ENCODE measurements around the gene ARHGEF19.
"Not testable (repeated sequence)": the region's sequence is repeated elsewhere in the genome, so short reads cannot be mapped to it uniquely, and the experiment has no call there.

Gene ARHGEF19

GRCh38 chr1:16168622-16169360 is 43.7 kb downstream of the ARHGEF19 start:
- TF ChIP-seq CTCF (IDR thresholded peaks at IDR 0.05; ENCODE audit: poor library complexity, severe bottlenecking), result no peak
- Histone ChIP-seq H3K4me3 (ENCODE audit: severe bottlenecking) (no peak overlapping the region), H3K27me3 (ENCODE audit: insufficient read depth, poor library complexity, severe bottlenecking) (no peaks in the 10 kb centered on the region), H3K9me3 (ENCODE audit: severe bottlenecking) (no peaks in the 10 kb centered on the region), H3K36me3 (ENCODE audit: low read depth) (no peaks in the 10 kb centered on the region), H3K27ac (ENCODE audit: poor library complexity, severe bottlenecking) (peak overlapping the region; percentile 61), H3K4me1 (ENCODE audit: insufficient read depth, poor library complexity, severe bottlenecking) (peaks cover 39% of the 10 kb centered on the region)
- ATAC-seq (ENCODE audit: low read depth) (no peak), DNase-seq (ENCODE audit: low spot score) (no peak)

GRCh38 chr1:16168144-16168495 is 44.3 kb downstream of the ARHGEF19 start:
- peak overlapping the region; percentile 41 for H3K4me3 ChIP-seq (ENCODE audit: severe bottlenecking)
- H3K27ac ChIP-seq (ENCODE audit: poor library complexity, severe bottlenecking), result peak overlapping the region; percentile 61
- not testable (repeated sequence) for DNase-seq (ENCODE audit: low spot score); H3K27me3 ChIP-seq (ENCODE audit: insufficient read depth, poor library complexity, severe bottlenecking); ATAC-seq (ENCODE audit: low read depth); H3K36me3 ChIP-seq (ENCODE audit: low read depth); H3K9me3 ChIP-seq (ENCODE audit: severe bottlenecking)
- peaks cover 38% of the 10 kb centered on the region for H3K4me1 ChIP-seq (ENCODE audit: insufficient read depth, poor library complexity, severe bottlenecking)

GRCh38 chr1:16167331-16168143 is 44.9 kb downstream of the ARHGEF19 start:
- TF ChIP-seq CTCF (IDR thresholded peaks at IDR 0.05; ENCODE audit: poor library complexity, severe bottlenecking), result no peak
- Histone ChIP-seq H3K9me3 (ENCODE audit: severe bottlenecking) (no peaks in the 10 kb centered on the region), H3K4me3 (ENCODE audit: severe bottlenecking) (peak overlapping the region; percentile 41), H3K27ac (ENCODE audit: poor library complexity, severe bottlenecking) (peak overlapping the region; percentile 61), H3K27me3 (ENCODE audit: insufficient read depth, poor library complexity, severe bottlenecking) (no peaks in the 10 kb centered on the region), H3K4me1 (ENCODE audit: insufficient read depth, poor library complexity, severe bottlenecking) (peaks cover 34% of the 10 kb centered on the region), H3K36me3 (ENCODE audit: low read depth) (no peaks in the 10 kb centered on the region)
- DNase-seq (ENCODE audit: low spot score) (peak; percentile 73), ATAC-seq (ENCODE audit: low read depth) (peak; percentile 54)

GRCh38 chr1:16166117-16166516 is 46.3 kb downstream of the ARHGEF19 start:
- peak overlapping the region; percentile 61 for H3K27ac ChIP-seq (ENCODE audit: poor library complexity, severe bottlenecking)
- no peaks in the 10 kb centered on the region for H3K9me3 ChIP-seq (ENCODE audit: severe bottlenecking)
- peaks cover 8% of the 10 kb centered on the region for H3K36me3 ChIP-seq (ENCODE audit: low read depth)
- no peaks in the 10 kb centered on the region for H3K27me3 ChIP-seq (ENCODE audit: insufficient read depth, poor library complexity, severe bottlenecking)
- H3K4me3 ChIP-seq (ENCODE audit: severe bottlenecking), result no peak overlapping the region
- DNase-seq (ENCODE audit: low spot score), result no peak
- peaks cover 37% of the 10 kb centered on the region for H3K4me1 ChIP-seq (ENCODE audit: insufficient read depth, poor library complexity, severe bottlenecking)
- ATAC-seq (ENCODE audit: low read depth), result no peak
- no peak for TF ChIP-seq CTCF (IDR thresholded peaks at IDR 0.05; ENCODE audit: poor library complexity, severe bottlenecking)

- Histone ChIP-seq H3K4me1 (ENCODE audit: insufficient read depth, poor library complexity, severe bottlenecking) (peaks cover 37% of the 10 kb centered on the region), H3K4me3 (ENCODE audit: severe bottlenecking) (no peak overlapping the region), H3K27me3 (ENCODE audit: insufficient read depth, poor library complexity, severe bottlenecking) (no peaks in the 10 kb centered on the region), H3K27ac (ENCODE audit: poor library complexity, severe bottlenecking) (peak overlapping the region; percentile 64), H3K36me3 (ENCODE audit: low read depth) (peaks cover 14% of the 10 kb centered on the region), H3K9me3 (ENCODE audit: severe bottlenecking) (no peaks in the 10 kb centered on the region)
- no peak for TF ChIP-seq CTCF (IDR thresholded peaks at IDR 0.05; ENCODE audit: poor library complexity, severe bottlenecking)
- DNase-seq (ENCODE audit: low spot score) (no peak), ATAC-seq (ENCODE audit: low read depth) (no peak)
Observed at GRCh38 chr1:16165548-16165947, 46.9 kb downstream of the ARHGEF19 start.
